H1 (cell line): ENCODE measurements around the gene OTUD1.

Source experiments
- FOSL1 ChIP-seq: IDR thresholded peaks from 2 replicates; pipeline ENCODE4 v1.6.1; 2011; ENCODE audit warnings: mild to moderate bottlenecking, low read depth, low read length, moderate library complexity; ENCODE audit not compliant: insufficient read depth
- NRF1 ChIP-seq: IDR thresholded peaks from 2 replicates; pipeline ENCODE4 v1.6.1; 2011; ENCODE audit warnings: mild to moderate bottlenecking, low read depth, low read length, improper control_type of control experiment
- POLR2A ChIP-seq, 2 experiments: IDR thresholded peaks; 1 replicate in 1 of 2; 2 replicates in 1 of 2; pipeline ENCODE4 v1.6.1; 2011; ENCODE audit warnings: low read depth in 2 of 2, low read length in 2 of 2, mild to moderate bottlenecking in 2 of 2; ENCODE audit errors: control extremely low read depth in 1 of 2
- TF ChIP-seq, protein P1 (sequence below), 3 experiments: IDR thresholded peaks; 1 replicate in 2 of 3; 2 replicates in 1 of 3; pipeline versions ENCODE4 v1.5.1 to v1.6.1; 2011; ENCODE audit warnings: low read length in 3 of 3, mild to moderate bottlenecking in 3 of 3, inconsistent platforms in 2 of 3, low read depth in 1 of 3, moderate library complexity in 1 of 3; ENCODE audit not compliant: insufficient read depth in 1 of 3; ENCODE audit errors: control extremely low read depth in 1 of 3
- TF ChIP-seq, protein P2 (sequence below): IDR thresholded peaks from 2 replicates; pipeline ENCODE4 v1.6.1; 2012; ENCODE audit warnings: inconsistent platforms

DNA sequence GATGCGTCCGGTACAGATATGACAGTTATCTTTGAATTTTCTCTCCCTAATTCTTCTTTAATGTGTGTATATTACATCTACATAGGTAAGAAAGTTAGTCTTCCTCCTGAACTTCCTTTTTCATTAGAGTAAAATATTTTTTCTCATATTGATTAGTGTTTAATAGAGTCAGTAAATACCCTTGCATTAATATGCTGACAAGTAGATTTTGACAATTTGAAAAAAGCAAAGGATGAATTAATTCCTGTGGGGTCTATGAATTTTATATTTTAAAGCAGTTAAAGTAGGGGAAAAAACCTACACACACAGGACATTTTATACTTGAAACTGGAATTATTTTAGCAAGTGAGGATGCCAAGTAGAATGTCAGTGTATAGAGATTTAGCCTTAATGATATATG lies 9.4 kb downstream of the OTUD1 start:
- TF ChIP-seq, protein P1, sequence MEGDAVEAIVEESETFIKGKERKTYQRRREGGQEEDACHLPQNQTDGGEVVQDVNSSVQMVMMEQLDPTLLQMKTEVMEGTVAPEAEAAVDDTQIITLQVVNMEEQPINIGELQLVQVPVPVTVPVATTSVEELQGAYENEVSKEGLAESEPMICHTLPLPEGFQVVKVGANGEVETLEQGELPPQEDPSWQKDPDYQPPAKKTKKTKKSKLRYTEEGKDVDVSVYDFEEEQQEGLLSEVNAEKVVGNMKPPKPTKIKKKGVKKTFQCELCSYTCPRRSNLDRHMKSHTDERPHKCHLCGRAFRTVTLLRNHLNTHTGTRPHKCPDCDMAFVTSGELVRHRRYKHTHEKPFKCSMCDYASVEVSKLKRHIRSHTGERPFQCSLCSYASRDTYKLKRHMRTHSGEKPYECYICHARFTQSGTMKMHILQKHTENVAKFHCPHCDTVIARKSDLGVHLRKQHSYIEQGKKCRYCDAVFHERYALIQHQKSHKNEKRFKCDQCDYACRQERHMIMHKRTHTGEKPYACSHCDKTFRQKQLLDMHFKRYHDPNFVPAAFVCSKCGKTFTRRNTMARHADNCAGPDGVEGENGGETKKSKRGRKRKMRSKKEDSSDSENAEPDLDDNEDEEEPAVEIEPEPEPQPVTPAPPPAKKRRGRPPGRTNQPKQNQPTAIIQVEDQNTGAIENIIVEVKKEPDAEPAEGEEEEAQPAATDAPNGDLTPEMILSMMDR (IDR thresholded peaks at IDR 0.05; ENCODE audit: control extremely low read depth in 1 of 3, insufficient read depth in 1 of 3, low read depth in 1 of 3, low read length in 3 of 3), result no peak
- TF ChIP-seq FOSL1, result no peak
- TF ChIP-seq POLR2A (IDR thresholded peaks at IDR 0.05; ENCODE audit: control extremely low read depth in 1 of 2, low read depth in 2 of 2, low read length in 2 of 2), result no peak
- TF ChIP-seq NRF1, result no peak
- TF ChIP-seq, protein P2, sequence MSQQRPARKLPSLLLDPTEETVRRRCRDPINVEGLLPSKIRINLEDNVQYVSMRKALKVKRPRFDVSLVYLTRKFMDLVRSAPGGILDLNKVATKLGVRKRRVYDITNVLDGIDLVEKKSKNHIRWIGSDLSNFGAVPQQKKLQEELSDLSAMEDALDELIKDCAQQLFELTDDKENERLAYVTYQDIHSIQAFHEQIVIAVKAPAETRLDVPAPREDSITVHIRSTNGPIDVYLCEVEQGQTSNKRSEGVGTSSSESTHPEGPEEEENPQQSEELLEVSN, result no peak
